Measurements from ENCODE around the gene FAM193A. TPM values are rescaled to one million over a fixed set of nuclear protein-coding genes. Genes with fewer than 3 reads are reported as not detected.
A peak's percentile ranks its signal among the peaks of the same experiment; 100 is the strongest.

The FAM193A gene
- total and polyA plus RNA-seq, 11 donors, result 9.7 to 21.0 (median 16.3) TPM

GRCh38 chr4:2689825-2690700 lies 153.6 kb downstream of the FAM193A start:
- Histone ChIP-seq H3K4me1 (peaks cover 0 to 8% (median 0%) of the 10 kb centered on the region in 12 donors), H3K27me3 (no peaks in the 10 kb centered on the region), H3K36me3 (peaks cover 0 to 99% (median 90%) of the 10 kb centered on the region in 9 donors), H3K27ac (no peak overlapping the region), H3K4me3 (no peak overlapping the region), H3K9me3 (no peaks in the 10 kb centered on the region)
- ATAC-seq (peak in 1 of 4 donors; percentile 31), DNase-seq (peak in 1 of 5 donors; percentile 32)
- TF ChIP-seq POLR2A (IDR thresholded peaks at IDR 0.05) (no peak), CTCF (IDR thresholded peaks at IDR 0.05) (no peak)
- intact Hi-C loops (cut with DNase I), result no loop called here
- WGBS, 4 donors, result 85 to 89% (median 86%) methylated on average over 18 to 19 of the region's 19 CpGs

- Histone ChIP-seq H3K27me3 (no peaks in the 10 kb centered on the region), H3K4me3 (no peak overlapping the region), H3K4me1 (peaks cover 0 to 8% (median 0%) of the 10 kb centered on the region in 12 donors), H3K9me3 (no peaks in the 10 kb centered on the region), H3K27ac (no peak overlapping the region), H3K36me3 (peaks cover 0 to 99% (median 90%) of the 10 kb centered on the region in 9 donors)
- ATAC-seq (no peak), DNase-seq (no peak)
- no peak for TF ChIP-seq POLR2A (IDR thresholded peaks at IDR 0.05)
- TF ChIP-seq CTCF (IDR thresholded peaks at IDR 0.05), result no peak
- intact Hi-C loops (cut with DNase I), result no loop called here
- WGBS, 4 donors, result 96 to 99% (median 96%) methylated on average over 5 of the region's 5 CpGs
Measured at GRCh38 chr4:2691313-2691712, 154.9 kb downstream of the FAM193A start.

GRCh38 chr4:2691952-2692435 lies 155.5 kb downstream of the FAM193A start:
- 90 to 93% (median 91%) methylated on average over 7 of the region's 7 CpGs for WGBS, 4 donors
- Histone ChIP-seq H3K27me3 (no peaks in the 10 kb centered on the region), H3K27ac (no peak overlapping the region), H3K36me3 (peaks cover 0 to 99% (median 91%) of the 10 kb centered on the region in 9 donors), H3K4me3 (no peak overlapping the region), H3K4me1 (peaks cover 0 to 5% (median 0%) of the 10 kb centered on the region in 12 donors), H3K9me3 (no peaks in the 10 kb centered on the region)
- ATAC-seq, result no peak
- no peak for DNase-seq
- intact Hi-C loops (cut with DNase I), result no loop called here
- TF ChIP-seq POLR2A (IDR thresholded peaks at IDR 0.05), result no peak
- TF ChIP-seq CTCF (IDR thresholded peaks at IDR 0.05), result no peak

GRCh38 chr4:2694691-2695090 lies 158.2 kb downstream of the FAM193A start:
- DNase-seq (no peak), ATAC-seq (peak in 1 of 4 donors; percentile 28)
- Histone ChIP-seq H3K4me1 (no peaks in the 10 kb centered on the region), H3K27me3 (no peaks in the 10 kb centered on the region), H3K27ac (no peak overlapping the region), H3K4me3 (no peak overlapping the region), H3K36me3 (peaks cover 0 to 100% (median 97%) of the 10 kb centered on the region in 9 donors), H3K9me3 (no peaks in the 10 kb centered on the region)
- TF ChIP-seq POLR2A (IDR thresholded peaks at IDR 0.05) (no peak), CTCF (IDR thresholded peaks at IDR 0.05) (no peak)
- 93 to 96% (median 94%) methylated on average over 9 to 16 of the region's 16 CpGs for WGBS, 4 donors
- intact Hi-C loops (cut with DNase I), result no loop called here
